GM19351 (cell line): ENCODE results near the gene C11orf91.

ENCODE experiments used
- ATAC-seq: cut with Tn5 transposase; IDR thresholded peaks from one replicate; pipeline ENCODE4 v1.9.1; 2021; ENCODE audit warnings: mild to moderate bottlenecking, moderate library complexity; ENCODE audit not compliant: unreplicated experiment

Gene C11orf91

GRCh38 chr11:33651990-33652389, 48.6 kb downstream of the C11orf91 start:
- no peak for ATAC-seq

- no peak for ATAC-seq
These were observed 49.1 kb downstream of the C11orf91 start for GRCh38 chr11:33651555-33651954.

- no peak for ATAC-seq
These were observed 50.7 kb downstream of the C11orf91 start for GRCh38 chr11:33649944-33650343.
